BE2C (cell line): ENCODE results near the gene RBMS1.

Experiments
- DNase-seq: peaks from one replicate; pipeline ENCODE4 v3.0.0-alpha.2; 2020
- H3K27me3 ChIP-seq: fragments of 250-450 bp; sonication (Bioruptor Pico); 2 replicates; pipeline ENCODE4 v1.5.1; 2020; ENCODE audit warnings: mild to moderate bottlenecking
- H3K36me3 ChIP-seq: fragments of 250-450 bp; sonication (Bioruptor Pico); 2 replicates; pipeline ENCODE4 v1.5.1; 2020; ENCODE audit warnings: mild to moderate bottlenecking
- H3K4me1 ChIP-seq: fragments of 250-450 bp; sonication (Bioruptor Pico); 2 replicates; pipeline ENCODE4 v1.5.1; 2020
- H3K4me3 ChIP-seq: 2 replicates; pipeline ENCODE4 v1.5.1; 2011; ENCODE audit warnings: low read depth, low read length
- H3K9me3 ChIP-seq: fragments of 250-450 bp; sonication (Bioruptor Pico); 2 replicates; pipeline ENCODE4 v1.5.1; 2020
- CTCF ChIP-seq: IDR thresholded peaks from 2 replicates; pipeline ENCODE4 v1.5.1; 2012; ENCODE audit warnings: mild to moderate bottlenecking, low read depth, low read length

The RBMS1 gene

GRCh38 chr2:160257041-160257742, 236.4 kb downstream of the RBMS1 start:
- Histone ChIP-seq H3K27me3 (no peaks in the 10 kb centered on the region), H3K4me3 (no peak overlapping the region), H3K4me1 (no peaks in the 10 kb centered on the region), H3K9me3 (no peaks in the 10 kb centered on the region), H3K36me3 (no peaks in the 10 kb centered on the region)
- no peak for DNase-seq
- no peak for TF ChIP-seq CTCF

GRCh38 chr2:160256507-160256906, 237.1 kb downstream of the RBMS1 start:
- Histone ChIP-seq H3K27me3 (no peaks in the 10 kb centered on the region), H3K4me1 (no peaks in the 10 kb centered on the region), H3K9me3 (no peaks in the 10 kb centered on the region), H3K4me3 (no peak overlapping the region), H3K36me3 (no peaks in the 10 kb centered on the region)
- no peak for DNase-seq
- no peak for TF ChIP-seq CTCF

DNA sequence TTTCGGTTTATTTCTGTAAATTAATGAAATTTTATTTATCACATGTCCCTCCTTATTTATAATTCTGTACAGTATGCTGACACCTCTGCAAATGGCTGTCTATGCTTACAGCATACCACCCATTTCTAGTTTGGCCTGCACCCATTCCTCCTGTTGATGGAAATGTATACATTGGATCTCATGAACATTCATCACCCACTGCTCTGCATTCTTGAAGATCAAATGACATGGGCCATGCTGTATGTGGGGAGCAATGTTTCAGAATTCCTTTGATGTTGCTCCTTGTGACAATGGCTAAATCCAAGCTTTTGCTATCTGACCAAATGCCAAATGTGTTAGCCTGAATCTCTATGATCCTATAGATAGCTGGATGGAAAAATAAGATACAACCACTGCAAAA, 238.2 kb downstream of the RBMS1 start:
- Histone ChIP-seq H3K27me3 (no peaks in the 10 kb centered on the region), H3K9me3 (no peaks in the 10 kb centered on the region), H3K36me3 (no peaks in the 10 kb centered on the region), H3K4me3 (no peak overlapping the region), H3K4me1 (no peaks in the 10 kb centered on the region)
- no peak for TF ChIP-seq CTCF
- DNase-seq = no peak

- no peak for TF ChIP-seq CTCF
- H3K4me1 ChIP-seq = no peaks in the 10 kb centered on the region
- H3K4me3 ChIP-seq = no peak overlapping the region
- no peak for DNase-seq
- H3K36me3 ChIP-seq = no peaks in the 10 kb centered on the region
- no peaks in the 10 kb centered on the region for H3K27me3 ChIP-seq
- no peaks in the 10 kb centered on the region for H3K9me3 ChIP-seq
Measured at GRCh38 chr2:160254189-160254762, 239.3 kb downstream of the RBMS1 start.

GRCh38 chr2:160253440-160254188, 240.0 kb downstream of the RBMS1 start:
- no peak overlapping the region for H3K4me3 ChIP-seq
- no peak for TF ChIP-seq CTCF
- no peaks in the 10 kb centered on the region for H3K9me3 ChIP-seq
- H3K4me1 ChIP-seq = no peaks in the 10 kb centered on the region
- no peak for DNase-seq
- H3K36me3 ChIP-seq = no peaks in the 10 kb centered on the region
- no peaks in the 10 kb centered on the region for H3K27me3 ChIP-seq

DNA sequence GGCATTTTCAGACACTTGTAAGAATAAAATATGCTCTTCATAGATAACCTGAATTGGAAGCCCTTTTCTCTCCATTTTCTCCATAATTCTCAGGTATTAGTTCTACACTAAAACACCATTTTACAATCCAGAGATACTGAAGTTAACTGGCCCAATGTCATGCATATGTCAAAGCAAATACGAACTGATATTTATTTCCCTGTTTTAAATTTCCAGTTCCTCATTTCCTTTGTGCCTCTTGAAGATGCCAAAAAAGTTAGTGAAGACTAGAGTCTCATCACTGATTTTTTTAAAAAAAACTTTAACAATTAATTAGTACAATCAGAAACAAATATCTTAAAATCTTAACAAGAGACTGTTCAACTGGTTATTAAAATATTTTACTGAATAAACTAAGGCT, 240.7 kb downstream of the RBMS1 start:
- TF ChIP-seq CTCF = no peak
- DNase-seq = no peak
- Histone ChIP-seq H3K9me3 (no peaks in the 10 kb centered on the region), H3K4me1 (no peaks in the 10 kb centered on the region), H3K27me3 (no peaks in the 10 kb centered on the region), H3K36me3 (no peaks in the 10 kb centered on the region), H3K4me3 (no peak overlapping the region)
